Peyer's patch (tissue), 4 donors: ENCODE data around the gene STARD3NL.

Source experiments
- CTCF ChIP-seq, 6 experiments: fragments of 450-650 bp in 4 of 6; fragments of 200-600 bp in 2 of 6; sonication (generic) in 1 of 6; IDR thresholded peaks; one replicate each; pipeline ENCODE4 v1.5.1; 2017 to 2019; ENCODE audit warnings: antibody characterized with exemption in 6 of 6, mild to moderate bottlenecking in 3 of 6, moderate library complexity in 1 of 6
- POLR2A ChIP-seq, 2 donors: fragments of 450-650 bp; IDR thresholded peaks; one replicate each; pipeline ENCODE4 v1.5.1; 2017; ENCODE audit warnings: antibody characterized with exemption in 2 of 2, mild to moderate bottlenecking in 2 of 2, moderate library complexity in 2 of 2

- TF ChIP-seq POLR2A (IDR thresholded peaks at IDR 0.05) (no peak), CTCF (IDR thresholded peaks at IDR 0.05) (no peak)
Measured at GRCh38 chr7:38211486-38211885, 33.4 kb downstream of the STARD3NL start.
